SIG-M5 (cell line): Measurements from ENCODE around the gene GEMIN7.

Experiments
- DNase-seq: peaks from one replicate; lab custom pipeline; 2025; lab: John Stamatoyannopoulos, UW

GEMIN7 gene

DNA sequence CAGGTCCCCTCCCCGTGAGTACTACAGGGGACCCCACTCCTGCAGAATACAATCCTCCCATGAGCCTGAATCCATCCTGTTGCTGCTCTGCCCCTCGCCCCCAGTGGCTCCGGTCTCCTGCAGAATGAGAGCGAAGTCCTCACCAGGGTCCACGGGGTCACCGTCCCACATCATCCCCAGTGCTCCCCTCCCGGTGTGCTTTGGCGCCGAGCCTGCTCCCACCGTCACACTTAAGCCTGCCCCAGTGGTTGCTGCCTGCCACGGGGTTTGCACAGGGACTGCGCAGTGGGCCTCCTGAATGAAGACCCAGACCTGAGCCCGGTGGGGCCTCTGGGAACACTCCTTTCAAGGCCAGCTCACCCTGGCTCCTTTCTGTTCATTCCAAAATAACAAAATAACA, 51.2 kb downstream of the GEMIN7 start:
- DNase-seq = no peak

DNA sequence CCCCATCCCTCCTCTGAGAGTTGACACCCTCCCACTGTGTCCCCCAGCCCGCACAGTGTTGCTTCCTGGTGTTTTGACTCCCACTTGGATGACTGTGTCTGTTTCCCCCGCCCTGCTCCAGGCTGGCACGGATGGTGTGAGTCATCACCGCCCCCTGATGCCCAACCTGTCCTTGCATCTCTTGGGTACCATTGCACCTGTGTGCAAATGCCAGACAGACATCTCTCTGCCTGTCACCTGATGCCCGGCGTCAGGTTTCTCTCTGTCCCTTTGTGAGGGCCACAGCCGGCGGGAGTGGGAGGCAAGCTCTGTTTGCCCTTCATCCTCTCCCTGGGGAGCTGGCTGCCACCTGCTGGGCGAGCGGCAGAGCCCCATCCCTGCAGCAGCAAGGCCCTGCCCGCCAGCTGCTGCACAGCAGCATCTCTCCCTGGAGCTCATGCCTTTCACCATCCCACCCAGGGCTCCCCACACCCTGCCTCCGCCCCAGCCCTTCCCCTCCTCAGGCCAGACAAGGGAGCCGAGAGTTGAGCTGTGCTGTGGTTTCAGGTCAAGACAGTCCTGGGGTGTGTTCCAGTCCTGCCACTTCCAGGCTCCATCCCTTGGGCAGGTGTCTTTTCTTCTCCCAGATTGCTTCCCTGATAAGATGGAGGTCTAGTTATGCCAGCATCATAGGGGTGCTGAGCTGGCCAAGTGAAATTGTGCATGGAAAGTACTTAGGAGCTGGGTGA, 52.0 kb downstream of the GEMIN7 start:
- no peak for DNase-seq

DNA sequence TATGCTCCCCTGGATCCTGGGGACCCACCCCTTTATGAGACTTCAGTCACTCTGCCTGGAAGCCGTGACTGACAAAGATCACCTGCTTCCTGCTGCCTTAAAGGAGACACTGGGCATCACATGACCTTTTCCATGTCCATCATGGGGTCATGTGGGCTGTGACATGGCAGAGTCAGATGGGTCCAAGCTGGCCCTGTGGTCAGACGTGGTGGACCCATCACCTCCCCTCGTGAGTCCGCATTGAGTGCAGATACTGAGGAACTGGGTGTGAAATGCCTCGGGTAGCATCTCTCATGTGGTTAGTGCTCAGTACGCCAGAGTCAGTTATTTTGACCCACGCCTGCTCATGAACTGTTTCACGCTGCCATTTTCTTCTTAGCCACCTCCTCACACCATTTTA, 54.6 kb downstream of the GEMIN7 start:
- no peak for DNase-seq

DNA sequence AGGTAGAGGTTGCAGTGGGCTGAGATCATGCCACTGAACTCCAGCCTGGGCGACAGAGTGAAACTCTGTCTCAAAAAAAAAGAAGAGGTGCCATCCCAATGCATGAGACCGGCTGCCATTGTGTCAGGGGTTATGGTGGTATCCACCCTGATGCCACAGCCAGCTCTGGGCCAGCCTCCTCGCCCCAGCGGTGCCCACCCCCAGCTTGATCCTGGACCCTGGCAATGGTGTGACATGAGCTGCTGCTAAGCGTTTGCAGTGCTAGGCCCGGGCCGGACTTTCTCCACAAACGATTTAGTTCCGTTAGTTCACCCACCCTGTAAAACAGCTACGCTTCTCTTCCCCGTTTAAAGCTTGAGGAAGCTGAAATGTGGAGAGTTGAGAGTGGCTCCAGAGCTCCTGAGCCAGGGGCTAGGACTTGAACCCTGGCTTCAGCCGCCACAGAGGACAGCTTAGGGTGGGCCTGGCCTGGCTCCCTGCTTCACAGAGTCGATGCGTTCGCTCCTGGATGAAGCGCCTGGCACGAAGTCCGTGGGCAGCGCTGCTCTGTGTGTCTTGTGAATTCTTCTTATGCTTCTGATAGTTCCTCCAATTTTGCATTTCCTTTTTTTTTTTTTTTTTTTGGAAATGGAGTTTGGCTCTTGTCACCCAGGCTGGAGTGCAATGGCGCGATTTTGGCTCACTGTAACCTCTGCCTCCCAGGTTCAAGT, 56.3 kb downstream of the GEMIN7 start:
- DNase-seq = no peak

DNA sequence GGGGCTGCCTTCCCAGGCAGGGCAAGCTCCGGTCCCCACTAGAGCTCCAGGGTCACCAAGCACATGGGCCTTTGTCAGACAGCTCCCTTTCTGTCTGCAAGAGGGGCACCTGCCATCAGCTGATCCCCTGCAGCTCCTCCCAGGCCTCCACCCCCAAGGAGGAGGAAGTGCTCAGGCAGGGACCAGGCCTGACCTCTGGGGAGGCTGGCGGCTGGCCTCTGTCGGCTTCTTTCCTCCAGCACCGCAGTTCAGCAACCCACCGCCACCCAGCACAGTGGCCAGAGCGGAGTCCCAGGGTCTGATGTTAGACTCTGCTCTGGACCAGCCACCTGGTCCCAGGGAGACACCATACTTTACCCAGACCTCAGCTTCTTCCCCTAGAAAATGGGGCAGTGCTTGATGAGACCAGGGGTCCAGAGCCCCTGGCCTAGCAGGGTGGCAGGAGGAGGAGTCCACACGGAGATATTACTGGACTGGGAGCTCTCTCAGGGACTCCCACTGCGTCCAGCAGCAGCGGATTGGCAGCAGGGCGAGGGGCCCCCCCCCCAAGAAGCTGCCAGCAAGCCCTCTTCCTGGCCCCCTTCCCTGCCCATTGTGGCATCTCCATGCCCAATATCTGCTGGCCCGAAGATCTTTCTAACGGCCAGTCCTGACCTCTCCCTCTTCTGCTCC, 57.6 kb downstream of the GEMIN7 start:
- DNase-seq = no peak

DNA sequence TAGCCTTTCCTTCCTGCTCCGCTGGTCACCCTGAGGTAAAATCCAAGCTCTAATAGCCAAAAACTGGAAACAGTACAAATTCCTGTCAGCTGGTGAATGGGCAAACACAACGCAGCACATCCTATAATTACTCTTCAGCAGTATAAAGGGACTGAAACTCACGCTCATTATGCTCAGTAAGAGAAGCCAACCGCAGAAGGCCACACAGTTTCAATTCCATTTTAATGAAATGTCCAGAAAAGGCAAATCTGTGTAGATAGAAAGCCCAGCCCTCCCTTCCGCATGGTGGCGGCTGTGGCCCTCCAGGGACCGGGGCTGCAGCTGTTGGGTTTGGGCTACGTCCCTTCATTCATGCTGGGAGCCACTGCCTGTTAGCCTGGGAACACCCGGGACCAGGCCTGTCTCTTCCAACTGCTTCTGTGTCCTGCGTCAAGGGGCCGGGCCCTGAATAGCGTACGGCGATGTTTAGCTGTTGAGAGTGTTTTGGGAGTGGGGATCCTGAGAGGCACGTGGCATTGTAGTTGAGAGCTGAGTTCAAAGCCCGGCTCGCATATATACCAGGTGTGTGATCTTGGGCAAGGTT, 58.2 kb downstream of the GEMIN7 start:
- DNase-seq = no peak

DNA sequence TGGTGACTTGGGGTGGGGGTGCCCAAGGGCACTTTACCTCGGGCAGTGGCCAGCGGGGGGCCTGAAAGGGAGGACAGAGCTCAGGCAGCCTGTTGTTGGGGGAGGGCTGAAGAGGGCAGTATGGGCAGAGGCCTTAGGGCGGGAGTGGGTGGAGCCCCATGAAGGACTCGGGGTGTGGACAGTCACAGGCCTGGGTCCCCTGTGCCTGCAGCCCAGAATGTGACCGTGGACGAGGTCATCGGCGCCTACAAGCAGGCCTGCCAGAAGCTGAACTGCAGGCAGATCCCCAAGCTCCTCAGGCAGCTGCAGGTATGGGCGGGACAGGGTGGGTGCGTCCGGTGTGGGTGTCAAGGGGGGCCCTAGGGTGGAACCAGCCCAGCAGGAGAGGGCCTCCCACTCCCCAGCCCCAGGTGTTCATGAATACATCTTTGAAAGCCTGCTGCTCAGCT, 59.3 kb downstream of the GEMIN7 start:
- DNase-seq = no peak

DNA sequence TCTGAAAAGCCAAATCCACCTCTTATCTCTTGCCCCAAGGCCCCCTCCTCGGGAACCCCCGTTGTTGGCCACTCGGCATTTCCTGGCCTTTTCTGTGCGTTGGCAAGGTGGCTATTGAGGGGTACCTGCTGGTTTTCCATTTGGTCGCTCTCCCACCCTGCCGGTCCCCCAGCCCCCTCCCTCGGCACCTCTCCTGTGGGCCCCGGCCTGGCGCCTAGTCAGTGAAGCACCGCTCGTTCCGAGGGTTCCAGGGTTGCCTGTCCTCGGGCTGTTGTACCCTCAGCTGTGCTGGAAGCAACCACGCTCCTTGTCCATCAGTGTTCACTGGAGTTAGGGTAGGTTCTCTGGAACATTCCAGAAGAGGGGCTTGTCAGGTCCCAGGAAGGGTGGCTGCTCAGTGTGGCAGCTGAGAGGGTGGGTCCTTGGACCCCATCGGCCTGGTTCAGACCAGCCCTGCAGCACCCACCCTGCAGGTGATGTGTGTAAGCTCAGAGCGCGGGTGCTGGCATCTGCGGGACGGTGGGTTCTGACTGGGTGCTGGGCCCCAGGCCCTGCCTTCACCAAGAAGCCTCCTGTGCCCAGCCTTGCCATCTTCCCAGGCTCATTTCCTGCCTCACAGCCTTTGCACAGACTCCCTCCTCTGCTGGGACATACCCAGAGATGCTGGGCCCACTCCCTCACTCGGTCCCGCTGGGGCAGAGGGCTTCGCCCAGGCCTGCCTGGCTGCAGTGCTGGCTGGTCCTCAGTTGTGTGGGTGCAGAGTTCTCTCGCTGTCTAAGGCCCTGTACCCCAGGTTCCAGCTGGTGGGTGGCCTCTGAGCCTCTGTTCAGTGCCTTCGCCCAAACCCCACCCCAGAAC, 60.5 kb downstream of the GEMIN7 start:
- no peak for DNase-seq

DNA sequence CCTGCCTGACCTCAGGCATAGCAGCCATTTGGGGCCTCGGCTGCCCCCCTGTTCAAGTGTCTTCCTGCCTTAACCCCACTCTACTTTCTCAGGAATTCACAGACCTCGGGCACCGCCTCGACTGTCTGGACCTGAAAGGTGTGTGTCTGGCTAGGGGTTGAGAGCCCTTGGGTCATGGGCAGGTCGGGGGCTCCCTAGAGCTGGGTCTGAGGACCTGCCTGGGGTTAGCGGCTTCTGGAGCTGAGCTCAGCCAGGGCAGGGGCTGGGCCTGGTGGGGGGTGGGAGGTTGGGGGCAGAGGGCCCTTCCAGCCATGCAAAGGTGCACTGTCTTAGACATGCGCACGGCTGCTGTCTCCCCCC, 61.1 kb downstream of the GEMIN7 start:
- DNase-seq = no peak

DNA sequence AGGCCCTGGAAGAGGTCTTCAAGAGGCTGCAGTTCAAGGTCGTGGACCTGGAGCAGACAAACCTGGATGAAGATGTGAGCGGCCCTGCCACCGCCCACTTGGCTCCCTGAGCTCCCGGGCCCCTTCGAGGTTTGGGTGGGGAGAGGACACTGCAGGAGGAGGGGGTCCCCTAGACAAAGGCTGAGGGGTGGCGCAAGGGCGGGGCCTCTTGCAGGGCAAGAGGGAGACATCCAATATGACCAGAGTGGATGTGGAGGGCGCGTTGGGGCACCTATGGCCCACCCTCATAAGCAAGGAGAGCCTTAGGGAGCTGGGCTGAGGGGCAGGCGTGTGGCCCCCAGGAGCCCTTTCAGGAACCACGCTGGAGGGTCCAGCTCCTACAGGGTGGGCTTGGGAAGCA, 61.5 kb downstream of the GEMIN7 start:
- no peak for DNase-seq
